Measurements from ENCODE around the gene DNAJA1.

The DNAJA1 gene

DNA sequence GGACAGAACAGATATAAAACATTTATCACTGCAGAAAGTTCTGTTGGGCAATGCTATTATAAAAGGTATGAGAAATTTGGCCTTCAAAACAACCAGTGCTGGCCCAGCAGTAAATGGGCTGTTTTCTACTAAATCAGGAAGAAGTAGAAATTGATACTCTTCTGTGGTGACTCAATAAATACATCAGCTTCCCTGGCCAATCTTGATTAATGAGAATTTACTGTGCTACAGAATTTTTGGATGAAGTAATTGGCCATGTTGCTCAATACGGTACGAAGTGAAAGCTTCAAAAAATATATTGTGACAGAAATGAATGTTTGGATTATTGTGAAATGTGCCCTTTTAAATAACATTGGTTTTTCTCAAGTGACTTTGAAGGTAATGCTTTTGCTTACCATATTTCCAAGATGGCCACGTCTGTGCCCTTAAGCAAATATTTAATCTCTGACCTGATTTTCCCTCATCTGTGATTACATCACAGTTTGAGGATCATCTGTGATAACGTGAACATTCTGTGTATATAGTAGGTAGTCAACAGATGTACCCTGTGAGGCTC lies 4.2 kb downstream of the DNAJA1 start:
- DNase-seq (ENCODE audit: low read depth): no peak

DNA sequence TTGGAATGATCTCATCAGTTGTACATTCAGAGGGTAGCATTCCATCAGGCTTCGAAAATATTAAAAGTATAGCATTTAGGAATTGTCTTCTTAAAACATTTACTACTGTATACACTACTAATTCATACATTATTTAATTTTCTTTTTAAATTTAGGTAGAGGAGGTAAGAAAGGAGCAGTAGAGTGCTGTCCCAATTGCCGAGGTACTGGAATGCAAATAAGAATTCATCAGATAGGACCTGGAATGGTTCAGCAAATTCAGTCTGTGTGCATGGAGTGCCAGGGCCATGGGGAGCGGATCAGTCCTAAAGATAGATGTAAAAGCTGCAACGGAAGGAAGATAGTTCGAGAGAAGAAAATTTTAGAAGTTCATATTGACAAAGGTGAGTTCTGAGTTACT lies 5.2 kb downstream of the DNAJA1 start:
- no peak for DNase-seq (ENCODE audit: low read depth)

DNA sequence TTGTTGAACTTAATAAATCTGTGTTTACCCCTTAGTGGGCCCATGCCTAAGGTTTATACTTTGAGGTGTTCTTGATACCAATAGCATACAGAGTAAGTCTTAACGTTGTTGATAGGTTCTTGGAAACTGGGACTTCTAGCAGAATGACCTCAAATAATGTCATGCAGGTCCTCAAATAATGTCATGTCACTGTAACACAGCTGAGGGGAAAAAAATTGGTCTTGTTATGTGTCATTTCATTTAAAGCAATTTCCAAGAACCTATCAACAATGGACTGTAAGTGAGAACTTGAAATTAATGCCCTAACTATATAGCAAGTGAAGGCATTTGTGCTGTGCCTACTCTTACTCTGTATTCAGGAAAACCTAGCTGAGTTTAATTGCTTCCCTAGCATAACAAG lies 7.2 kb downstream of the DNAJA1 start:
- DNase-seq (ENCODE audit: low read depth): no peak

DNA sequence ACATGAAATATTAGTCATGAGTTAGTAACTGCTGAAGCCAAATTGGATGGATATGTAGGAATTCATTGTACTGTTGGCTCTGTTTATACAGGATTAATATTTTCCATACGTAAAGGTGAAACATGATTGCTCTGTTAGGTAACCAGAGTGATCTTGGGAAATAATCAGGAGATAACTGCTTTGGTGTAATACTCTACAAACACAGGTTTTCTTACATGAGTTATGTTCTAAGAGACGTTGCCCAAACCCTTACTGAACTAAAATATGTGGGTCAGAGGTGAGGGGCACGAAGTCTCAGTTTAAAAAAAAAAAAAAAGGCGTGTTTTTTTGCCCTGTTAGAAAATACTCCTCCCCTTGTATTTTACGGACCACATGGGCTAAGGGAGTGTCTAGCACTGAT lies 7.8 kb downstream of the DNAJA1 start:
- no peak for DNase-seq (ENCODE audit: low read depth)

DNA sequence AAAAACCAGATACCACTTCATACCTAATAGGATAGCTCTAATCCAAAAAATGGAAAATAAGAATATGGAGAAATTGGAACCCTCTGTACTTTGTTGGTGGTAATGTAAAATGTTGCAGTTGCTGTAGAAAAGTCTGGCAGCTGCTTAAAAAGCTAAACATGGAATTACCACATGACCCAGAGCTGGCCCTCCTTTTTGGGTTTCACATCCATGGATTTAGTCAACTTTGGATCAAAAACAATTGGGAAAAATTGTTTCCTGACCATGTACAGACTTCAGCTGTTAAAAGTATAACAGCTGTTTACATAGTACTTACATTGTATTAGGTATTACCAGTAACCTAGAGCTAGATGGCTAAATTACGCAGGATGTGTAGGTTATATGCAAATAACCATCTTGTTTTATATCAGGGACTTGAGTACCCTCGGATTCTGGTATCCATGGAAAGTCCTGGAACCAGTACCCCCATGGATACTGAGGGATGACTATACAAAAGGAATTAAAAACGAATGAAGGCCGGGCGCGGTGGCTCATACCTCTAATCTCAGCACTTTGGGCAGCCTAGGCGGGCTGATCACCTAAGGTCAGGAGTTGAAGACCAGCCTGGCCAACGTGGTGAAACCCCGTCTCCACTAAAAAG lies 15.8 kb downstream of the DNAJA1 start:
- no peak for DNase-seq (ENCODE audit: low read depth)

DNA sequence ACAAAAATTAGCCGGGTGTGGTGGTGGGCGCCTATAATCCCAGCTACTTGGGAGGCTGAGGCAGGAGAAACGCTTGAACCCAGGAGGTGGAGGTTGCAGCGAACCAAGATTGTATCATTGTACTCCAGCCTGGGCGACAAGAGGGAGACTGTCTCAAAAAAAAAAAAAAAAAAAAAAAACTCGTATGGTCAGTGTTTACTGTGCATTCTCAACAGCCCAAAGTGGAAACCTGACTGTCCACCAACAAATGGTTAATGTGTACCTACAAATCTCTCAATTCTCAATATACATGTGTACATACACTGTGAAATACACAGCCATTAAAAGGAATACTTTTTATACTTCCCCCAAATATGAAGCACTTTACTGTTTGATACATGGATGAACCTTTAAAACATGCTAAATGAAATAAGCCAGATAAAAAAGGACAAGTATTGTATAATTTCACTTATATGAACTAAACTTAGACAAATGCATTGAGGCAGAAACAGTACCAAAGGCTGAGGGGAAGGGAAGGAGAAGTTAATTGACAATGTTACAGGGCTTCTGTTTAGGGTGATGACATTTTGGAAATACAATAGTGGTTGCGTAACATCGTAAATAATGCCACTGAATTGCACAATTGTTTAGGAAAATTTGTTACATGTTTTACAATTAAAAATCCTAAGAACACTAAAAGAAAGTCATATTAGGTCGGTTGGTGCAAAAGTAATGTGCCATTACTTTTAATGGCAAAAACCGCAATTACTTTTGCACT lies 16.5 kb downstream of the DNAJA1 start:
- DNase-seq (ENCODE audit: low read depth): no peak

DNA sequence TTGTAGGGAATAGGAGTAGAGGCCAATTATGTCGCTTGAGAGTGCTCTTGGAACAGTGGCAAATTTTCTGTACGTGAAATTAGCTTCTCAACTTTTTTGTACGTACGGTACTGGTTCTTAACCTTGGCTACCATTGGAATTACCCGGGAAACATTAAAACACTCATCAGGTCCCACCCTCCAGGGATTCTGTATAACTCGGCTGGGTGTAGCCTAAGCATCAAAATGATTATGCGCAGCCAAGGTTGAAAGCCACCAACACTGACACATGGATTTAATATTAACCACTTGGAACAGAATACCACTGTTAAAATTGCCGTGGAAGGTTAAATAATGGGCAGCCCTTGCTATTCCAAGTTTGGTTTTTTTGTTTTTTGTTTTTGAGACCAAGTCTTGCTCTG lies 17.4 kb downstream of the DNAJA1 start:
- no peak for DNase-seq (ENCODE audit: low read depth)

DNA sequence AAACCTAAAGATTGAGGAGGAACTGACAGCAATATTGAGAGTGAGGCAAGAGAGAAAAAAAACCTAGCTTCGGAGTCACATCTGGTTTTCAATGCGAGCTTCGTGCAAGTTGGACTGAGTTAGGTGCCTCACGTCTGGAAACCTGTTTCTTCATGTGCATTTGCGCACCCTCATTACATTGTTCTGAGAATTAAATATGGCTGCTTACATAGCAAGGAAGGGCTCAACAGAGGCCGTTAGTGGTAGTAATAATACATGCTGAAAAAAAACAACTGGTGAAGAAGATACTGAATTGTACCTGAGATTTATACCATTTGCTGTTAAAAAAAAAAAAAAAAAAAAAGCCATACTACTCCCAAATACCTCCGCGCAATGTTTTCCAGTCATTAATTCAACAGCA lies 18.6 kb downstream of the DNAJA1 start:
- no peak for DNase-seq (ENCODE audit: low read depth)

DNA sequence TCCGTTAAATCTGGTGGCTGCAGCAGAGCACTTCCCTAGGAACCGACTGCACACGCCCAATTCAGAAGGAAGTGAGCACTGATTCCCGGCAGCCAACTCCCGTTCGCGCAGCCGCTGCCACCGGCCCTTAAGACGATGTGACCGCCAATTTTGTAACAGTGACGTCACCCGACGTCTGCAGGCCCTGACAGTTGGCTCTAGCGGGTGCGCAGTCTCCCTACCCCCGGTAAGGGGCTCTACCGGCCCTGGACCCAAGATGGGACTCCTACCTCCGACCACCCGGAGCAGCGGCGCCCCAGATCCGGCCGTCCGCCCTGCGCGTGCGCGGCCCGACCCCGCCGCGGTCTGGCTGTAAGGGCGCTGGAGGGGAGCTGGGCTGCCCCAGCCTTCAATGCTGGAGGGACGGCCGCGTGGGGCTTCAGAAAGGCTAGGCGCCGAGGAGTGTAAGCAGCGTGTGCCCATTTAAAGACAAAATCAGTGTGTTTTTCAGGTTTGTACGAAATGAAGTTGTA lies 19.1 kb downstream of the DNAJA1 start:
- DNase-seq (ENCODE audit: low read depth): peak; percentile 24

DNA sequence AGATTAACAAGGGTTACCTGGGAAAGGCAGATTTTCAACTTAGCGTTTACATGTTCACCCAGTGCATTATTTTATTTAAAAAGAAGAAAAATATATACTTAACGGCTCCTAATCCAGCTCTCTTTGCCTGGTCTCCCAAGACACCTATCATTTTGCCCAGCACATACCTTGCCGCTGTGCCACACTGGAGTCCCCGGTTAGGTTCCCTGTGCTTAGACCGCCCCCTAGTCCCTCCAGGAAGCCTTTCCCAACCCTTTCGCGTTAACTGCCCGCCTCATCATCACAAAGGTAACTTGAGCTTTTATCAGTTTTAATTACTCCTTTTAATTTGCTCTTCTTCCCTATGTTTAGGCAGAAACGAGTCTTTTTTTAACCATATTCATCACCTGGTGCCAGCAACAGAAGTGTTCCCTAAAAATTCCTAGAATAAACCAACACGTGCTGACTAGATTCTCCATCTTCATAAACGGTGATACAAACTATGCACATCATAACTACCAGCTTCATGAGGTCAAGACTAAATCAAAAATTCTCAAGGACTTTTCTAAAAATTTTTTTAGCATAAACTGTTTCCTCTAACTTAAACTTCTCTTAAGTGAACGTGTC lies 19.7 kb downstream of the DNAJA1 start:
- no peak for DNase-seq (ENCODE audit: low read depth)

DNA sequence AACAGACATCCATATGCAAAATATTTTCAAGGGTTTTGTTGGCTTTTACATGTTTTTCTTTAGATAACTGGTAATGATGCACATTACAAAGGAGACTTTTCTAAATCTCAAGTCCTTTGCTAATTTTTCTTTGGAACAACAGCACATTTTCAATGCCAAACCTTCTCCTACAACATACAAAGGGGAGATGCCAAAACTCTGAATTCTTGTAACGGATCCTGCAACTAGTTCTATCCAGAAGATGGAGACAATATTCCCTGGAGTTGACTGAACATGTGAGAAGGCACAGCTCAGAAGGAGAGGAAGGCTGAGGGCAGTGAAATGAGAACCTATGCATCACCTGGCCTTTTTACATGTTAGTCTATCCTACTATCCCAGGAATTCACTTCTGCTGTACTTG lies 21.0 kb downstream of the DNAJA1 start:
- no peak for DNase-seq (ENCODE audit: low read depth)

DNA sequence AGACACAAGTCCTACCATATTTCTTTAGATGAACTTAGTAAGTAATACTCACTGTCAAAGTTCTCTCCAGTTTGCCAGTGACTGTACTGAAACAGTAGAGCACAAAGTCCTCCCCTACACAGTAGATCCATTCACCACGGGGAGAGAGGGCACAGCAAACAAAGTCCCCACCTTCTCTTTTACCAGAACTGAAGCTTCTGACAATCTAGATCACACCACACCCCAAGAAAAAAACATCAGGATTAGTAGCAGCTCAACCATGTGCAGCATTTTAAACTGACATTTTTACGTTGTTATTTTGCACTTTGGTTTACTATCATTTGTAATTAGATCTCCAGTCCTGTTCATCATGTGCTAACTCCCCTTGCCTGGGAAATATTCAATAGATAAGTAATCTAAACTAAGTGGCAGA lies 23.0 kb downstream of the DNAJA1 start:
- no peak for DNase-seq (ENCODE audit: low read depth)

DNA sequence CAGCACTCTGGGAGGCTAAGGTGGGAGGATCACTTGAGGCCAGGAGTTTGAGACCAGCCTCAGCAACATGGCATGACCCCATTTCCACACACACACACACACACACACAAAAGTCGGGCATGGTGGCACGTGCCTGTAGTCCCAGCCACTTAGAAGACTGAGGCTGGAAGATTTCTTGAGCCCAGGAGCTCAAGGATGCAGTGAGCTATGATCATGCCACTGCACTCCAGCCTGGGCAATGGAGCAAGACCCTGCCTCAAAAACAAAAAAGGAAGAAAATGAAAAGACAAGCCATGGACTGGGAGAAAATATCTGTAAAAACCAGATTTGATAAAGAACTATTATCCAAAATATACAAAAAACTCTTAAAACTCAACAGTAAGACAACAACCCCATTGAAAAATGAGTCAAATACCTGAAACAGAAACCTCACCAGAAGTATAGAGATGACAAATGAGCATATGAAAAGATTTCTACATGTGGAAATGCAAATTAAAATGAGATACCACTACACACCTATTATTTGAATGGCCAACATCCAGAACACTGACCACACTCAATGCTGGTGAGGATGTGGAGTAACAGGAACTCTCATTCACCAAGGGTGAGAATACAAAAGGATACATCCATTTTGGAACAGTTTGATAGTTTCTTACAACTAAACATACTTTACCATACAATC lies 24.7 kb downstream of the DNAJA1 start:
- DNase-seq (ENCODE audit: low read depth): no peak

DNA sequence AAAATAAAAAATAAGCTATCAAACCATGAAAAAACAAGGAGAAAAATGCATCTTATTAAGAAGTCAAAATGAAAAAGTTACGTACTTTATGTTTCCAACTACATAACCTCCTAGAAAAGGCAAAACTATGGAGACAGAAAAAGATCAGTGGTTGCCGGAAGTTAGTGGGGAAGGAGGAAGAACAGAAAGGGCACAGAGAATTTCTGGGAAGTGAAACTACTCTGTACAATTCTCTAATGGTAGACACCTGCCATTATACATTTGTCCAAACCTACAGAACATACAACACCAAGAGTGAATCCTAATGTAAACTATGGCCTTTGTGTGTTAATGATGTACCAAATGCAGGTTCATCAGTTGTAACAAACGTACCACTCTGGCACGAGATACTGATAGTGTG lies 26.1 kb downstream of the DNAJA1 start:
- no peak for DNase-seq (ENCODE audit: low read depth)

DNA sequence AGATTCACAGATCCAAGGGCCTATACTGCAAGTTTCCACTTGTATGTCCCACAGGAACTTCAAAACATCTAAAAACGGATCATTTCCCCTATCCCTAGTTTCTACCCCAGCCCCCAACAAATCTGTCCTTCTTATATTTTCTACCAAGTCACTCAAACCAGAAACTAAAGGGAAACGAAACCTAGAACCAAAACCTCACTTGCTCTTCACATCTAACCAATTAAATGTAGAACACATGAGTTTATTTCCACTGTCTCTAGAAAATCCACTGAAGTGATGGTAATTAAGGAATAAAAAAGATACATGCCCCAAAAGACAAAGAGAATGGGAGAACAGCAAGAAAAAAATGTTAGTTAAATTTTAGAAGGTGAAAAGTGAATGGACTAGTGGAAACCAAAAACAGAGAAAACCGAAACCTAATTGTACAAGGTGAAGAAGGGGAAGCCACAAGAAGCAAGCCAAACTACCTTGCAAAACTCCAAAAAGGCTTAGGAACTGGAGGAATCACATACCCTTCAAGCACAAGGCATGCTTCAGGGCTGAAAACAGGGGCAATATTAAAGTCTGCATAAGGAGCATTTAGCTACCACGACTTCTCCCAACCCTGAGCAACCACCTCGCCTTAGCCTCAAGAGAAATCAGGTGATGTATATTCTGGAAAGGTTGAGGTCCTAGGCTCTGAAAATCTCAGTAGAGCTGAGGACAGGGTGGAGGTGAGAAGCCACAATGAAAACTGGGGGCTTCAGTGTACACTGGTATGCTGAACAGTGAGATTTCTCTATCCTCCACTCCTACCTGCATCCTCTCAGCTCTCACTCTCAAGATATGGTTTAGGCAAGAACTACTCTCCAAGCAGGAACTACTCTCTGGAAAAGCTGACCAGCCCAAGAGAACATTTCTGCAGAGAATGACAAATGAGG lies 40.3 kb downstream of the DNAJA1 start:
- DNase-seq (ENCODE audit: low read depth): no peak

DNA sequence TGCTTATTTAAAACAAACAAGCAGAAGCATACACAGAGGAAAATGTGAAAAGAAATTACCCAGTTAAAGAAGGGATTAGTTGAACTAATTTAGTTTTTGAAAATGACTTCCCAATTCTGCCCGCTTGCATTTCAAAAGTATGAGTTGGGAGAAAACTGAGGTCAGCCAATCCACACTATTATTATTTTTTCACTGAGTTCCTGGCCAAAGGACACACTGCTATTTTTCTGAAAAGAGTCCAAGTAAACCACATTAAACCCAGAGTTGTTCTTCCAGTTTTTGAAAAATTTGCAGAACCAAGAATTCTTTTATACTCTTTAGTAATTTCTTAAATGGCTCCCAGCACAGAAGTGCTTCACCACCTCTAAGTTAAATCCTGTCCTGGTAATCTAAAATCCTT lies 43.9 kb downstream of the DNAJA1 start:
- no peak for DNase-seq (ENCODE audit: low read depth)

DNA sequence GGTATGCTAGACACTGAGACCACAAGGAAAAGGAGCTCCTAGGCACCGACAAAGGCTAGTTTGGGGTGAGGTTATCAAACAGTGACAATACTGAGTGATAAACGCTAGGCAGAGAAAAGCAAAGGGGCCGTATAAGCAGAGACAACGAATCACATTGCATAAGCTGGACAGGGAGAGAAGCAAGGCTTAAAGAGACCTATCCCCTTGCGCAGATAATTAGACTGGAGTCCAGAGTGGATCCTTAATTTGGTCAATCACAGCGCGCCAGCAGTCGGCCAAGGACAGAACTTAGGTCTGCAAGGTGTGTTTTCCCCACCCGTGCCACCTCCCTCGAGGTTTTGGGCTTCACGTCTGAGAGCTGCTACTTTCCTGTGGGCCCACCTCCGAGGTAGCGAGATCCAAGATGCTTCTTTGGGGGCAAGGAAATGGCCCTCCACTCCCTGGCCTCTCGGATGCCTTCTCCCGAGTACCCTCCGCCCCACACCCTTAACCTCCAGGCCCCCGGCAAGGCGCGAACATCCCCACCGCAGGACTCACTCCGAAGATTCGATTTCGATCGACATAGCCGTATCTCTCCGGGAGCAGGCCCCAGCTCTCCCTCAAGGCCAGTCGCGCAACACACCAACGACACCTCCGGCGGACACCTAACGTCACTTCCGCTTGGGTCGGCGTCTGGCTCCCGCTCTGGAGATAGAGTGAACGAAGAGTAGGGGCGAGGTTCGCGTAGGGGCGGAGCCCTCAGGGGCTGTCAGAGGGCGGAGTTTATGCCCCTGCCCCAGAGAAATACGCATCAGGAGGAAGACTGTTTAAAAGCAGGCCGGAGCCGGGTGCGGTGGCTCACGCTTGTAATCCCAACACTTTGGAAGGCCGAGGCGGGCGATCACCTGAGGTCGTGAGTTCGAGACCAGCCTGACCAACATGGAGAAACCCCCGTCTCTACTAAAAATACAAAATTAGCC lies 51.3 kb downstream of the DNAJA1 start, which contains the start of gene SMU1:
TSS of gene SMU1 (minus strand) at position 629 of the 959 bp plus-strand sequence. CDS start at position 563, 66 bp downstream.
- peak; percentile 91 for DNase-seq (ENCODE audit: low read depth)

DNA sequence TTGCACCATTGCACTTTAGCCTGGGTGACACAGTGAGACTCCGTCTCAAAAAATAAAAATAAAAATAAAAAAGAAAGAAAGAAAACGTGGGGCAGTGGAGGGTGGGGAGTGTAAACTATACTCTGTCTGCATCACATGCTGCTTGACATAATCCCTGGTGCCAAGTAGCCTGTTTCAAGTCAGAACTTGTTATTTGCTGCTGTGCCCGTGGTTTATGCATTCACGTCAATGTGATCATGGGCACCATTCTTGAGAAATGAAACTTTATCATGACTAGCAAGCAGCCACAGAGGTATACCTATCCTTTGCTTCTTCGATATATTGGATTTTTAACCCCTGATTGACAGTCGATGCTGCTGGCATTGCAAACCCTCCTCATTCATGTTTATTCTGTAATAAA lies 55.5 kb downstream of the DNAJA1 start:
- DNase-seq (ENCODE audit: low read depth): no peak

DNA sequence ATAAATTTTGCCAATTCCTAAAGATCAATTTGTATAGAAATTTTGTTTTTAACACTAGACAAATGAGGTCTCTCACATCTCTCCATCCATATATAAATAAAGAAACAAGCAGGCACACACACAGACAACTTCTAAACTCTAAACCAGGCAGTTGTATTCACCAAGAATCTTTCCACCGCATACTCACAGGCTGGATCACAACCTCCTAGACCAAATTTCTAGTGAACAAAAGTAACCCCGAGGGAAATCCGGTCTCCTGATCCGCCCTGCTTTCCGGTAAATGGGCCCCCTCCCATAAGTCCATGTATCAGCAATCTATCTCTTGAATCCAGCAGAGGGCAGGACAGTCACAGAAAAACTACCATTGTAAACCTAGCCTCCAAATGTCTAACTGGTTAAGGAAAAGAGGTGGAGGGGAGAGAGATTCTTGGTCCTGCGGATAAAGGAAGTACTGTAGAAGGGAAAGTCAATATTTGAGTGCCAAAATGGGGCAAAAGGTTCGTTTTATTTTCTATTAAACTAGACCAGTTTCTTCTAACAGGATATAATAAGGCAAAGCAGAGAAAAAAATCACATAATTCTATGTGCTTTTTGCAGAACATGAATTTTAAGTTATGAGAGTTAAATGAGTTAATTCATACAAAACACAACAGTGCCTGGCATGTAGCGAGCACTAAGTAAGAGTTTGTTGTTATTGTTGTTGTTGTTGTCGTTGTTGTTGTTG lies 56.2 kb downstream of the DNAJA1 start:
- peak; percentile 27 for DNase-seq (ENCODE audit: low read depth)
